H9 (cell line): ENCODE results near the gene ERVK3-1. TPM values are rescaled to one million over a fixed set of nuclear protein-coding genes. Genes with fewer than 3 reads are reported as not detected.

Experiments
- DNase-seq: peaks from one replicate; pipeline ENCODE4 v3.0.0-alpha.2; 2017
- H2AFZ ChIP-seq: one replicate; pipeline ENCODE4 v1.6.1; 2013; ENCODE audit warnings: mild to moderate bottlenecking, low read length, control low read depth, moderate library complexity
- H2AK5ac ChIP-seq: 2 replicates; pipeline ENCODE4 v1.6.1; 2013; ENCODE audit warnings: low read length, control low read depth, mixed read lengths; ENCODE audit not compliant: insufficient read length
- H2BK120ac ChIP-seq: one replicate; pipeline ENCODE4 v1.6.1; 2013; ENCODE audit warnings: low read depth, mild to moderate bottlenecking, low read length, control low read depth, inconsistent platforms; ENCODE audit not compliant: poor library complexity, severe bottlenecking
- H2BK12ac ChIP-seq: 2 replicates; pipeline ENCODE4 v1.6.1; 2013; ENCODE audit warnings: low read length, control low read depth, mixed read lengths, low read depth; ENCODE audit not compliant: insufficient read length
- H2BK15ac ChIP-seq: 2 replicates; pipeline ENCODE4 v1.6.1; 2013; ENCODE audit warnings: low read depth, low read length, control low read depth
- H2BK20ac ChIP-seq: one replicate; pipeline ENCODE4 v1.6.1; 2013; ENCODE audit warnings: low read depth, mild to moderate bottlenecking, low read length, control low read depth, inconsistent platforms; ENCODE audit not compliant: poor library complexity, severe bottlenecking
- H2BK5ac ChIP-seq: 2 replicates; pipeline ENCODE4 v1.6.1; 2013; ENCODE audit warnings: low read length, control low read depth, mixed read lengths; ENCODE audit not compliant: insufficient read length
- H3K14ac ChIP-seq: 2 replicates; pipeline ENCODE4 v1.6.1; 2013; ENCODE audit warnings: low read length, control low read depth; ENCODE audit not compliant: insufficient read depth
- H3K18ac ChIP-seq: 2 replicates; pipeline ENCODE4 v1.6.1; 2013; ENCODE audit warnings: low read depth, mild to moderate bottlenecking, mixed read lengths, low read length, control low read depth; ENCODE audit not compliant: insufficient read length
- H3K23ac ChIP-seq: 2 replicates; pipeline ENCODE4 v1.6.1; 2013; ENCODE audit warnings: low read length, control low read depth, mixed read lengths, low read depth; ENCODE audit not compliant: insufficient read length
- H3K23me2 ChIP-seq: 2 replicates; pipeline ENCODE4 v1.6.1; 2013; ENCODE audit warnings: low read depth, mild to moderate bottlenecking, mixed read lengths, low read length, control low read depth; ENCODE audit not compliant: insufficient read length, poor library complexity, severe bottlenecking
- H3K27ac ChIP-seq: 2 replicates; pipeline ENCODE4 v1.5.1; 2013; ENCODE audit warnings: low read length, control low read depth, mixed read lengths, low read depth; ENCODE audit not compliant: insufficient read length
- H3K27me3 ChIP-seq: 2 replicates; pipeline ENCODE4 v1.6.1; 2013; ENCODE audit warnings: low read length, control low read depth, inconsistent platforms; ENCODE audit not compliant: insufficient read depth
- H3K4ac ChIP-seq: 2 replicates; pipeline ENCODE4 v1.6.1; 2013; ENCODE audit warnings: low read depth, mild to moderate bottlenecking, control low read depth, inconsistent platforms, low read length, moderate library complexity
- H3K4me1 ChIP-seq: 2 replicates; pipeline ENCODE4 v1.6.1; 2013; ENCODE audit warnings: low read length, control low read depth, inconsistent platforms; ENCODE audit not compliant: insufficient read depth
- H3K4me2 ChIP-seq: 2 replicates; pipeline ENCODE4 v1.6.1; 2013; ENCODE audit warnings: low read length, control low read depth, mixed read lengths; ENCODE audit not compliant: insufficient read length, insufficient read depth
- H3K56ac ChIP-seq: 2 replicates; pipeline ENCODE4 v1.6.1; 2013; ENCODE audit warnings: low read depth, mild to moderate bottlenecking, mixed read lengths, low read length, control low read depth; ENCODE audit not compliant: insufficient read length
- H3K79me1 ChIP-seq: 2 replicates; pipeline ENCODE4 v1.6.1; 2013; ENCODE audit warnings: low read depth, mild to moderate bottlenecking, moderate library complexity, low read length, control low read depth, inconsistent platforms; ENCODE audit not compliant: insufficient read depth, poor library complexity, severe bottlenecking
- H3K79me2 ChIP-seq: 2 replicates; pipeline ENCODE4 v1.6.1; 2013; ENCODE audit warnings: low read length, control low read depth, inconsistent platforms; ENCODE audit not compliant: insufficient read depth
- H3K9ac ChIP-seq: 2 replicates; pipeline ENCODE4 v1.6.1; 2013; ENCODE audit warnings: low read length, control low read depth, mixed read lengths; ENCODE audit not compliant: insufficient read length; ENCODE audit errors: extremely low read depth
- H3K9me3 ChIP-seq: one replicate; pipeline ENCODE4 v1.6.1; 2013; ENCODE audit warnings: low read depth, low read length, inconsistent platforms; ENCODE audit not compliant: control insufficient read depth
- H3T11ph ChIP-seq: one replicate; pipeline ENCODE4 v1.6.1; 2013; ENCODE audit warnings: mild to moderate bottlenecking, low read length, control low read depth, inconsistent platforms
- H4K20me1 ChIP-seq: one replicate; pipeline ENCODE4 v1.6.1; 2013; ENCODE audit not compliant: control insufficient read depth, insufficient read length, insufficient read depth
- H4K5ac ChIP-seq: 2 replicates; pipeline ENCODE4 v1.6.1; 2013; ENCODE audit warnings: low read depth, mild to moderate bottlenecking, mixed read lengths, low read length, control low read depth; ENCODE audit not compliant: insufficient read length
- H4K8ac ChIP-seq: replicated peaks from 2 replicates; pipeline ENCODE4 v1.6.1; 2013; ENCODE audit warnings: low read length, control low read depth, mixed read lengths, low read depth; ENCODE audit not compliant: insufficient read length
- H4K91ac ChIP-seq: 2 replicates; pipeline ENCODE4 v1.6.1; 2013; ENCODE audit warnings: low read depth, mild to moderate bottlenecking, moderate library complexity, mixed read lengths, low read length, control low read depth; ENCODE audit not compliant: insufficient read length
- H3K27ac Mint-ChIP-seq, 3 experiments: 2 replicates in 2 of 3; 3 replicates in 1 of 3; pipeline ENCODE4 v1.8.0; 2020 to 2021; ENCODE audit warnings: mixed read lengths in 3 of 3, mild to moderate bottlenecking in 1 of 3, moderate library complexity in 1 of 3
- H3K27me3 Mint-ChIP-seq: 2 replicates; pipeline ENCODE4 v1.8.0; 2021; ENCODE audit warnings: low read depth, mild to moderate bottlenecking, moderate library complexity, mixed read lengths
- H3K36me3 Mint-ChIP-seq, 3 experiments: 2 replicates in 2 of 3; 3 replicates in 1 of 3; pipeline ENCODE4 v1.8.0; 2020 to 2021; ENCODE audit warnings: low read depth in 3 of 3, mixed read lengths in 3 of 3; ENCODE audit not compliant: insufficient read depth in 1 of 3
- H3K4me1 Mint-ChIP-seq, 2 experiments: 2 replicates each; pipeline ENCODE4 v1.8.0; 2020; ENCODE audit warnings: mixed read lengths in 2 of 2
- H3K4me3 Mint-ChIP-seq, 2 experiments: 2 replicates in 1 of 2; 3 replicates in 1 of 2; pipeline ENCODE4 v1.8.0; 2020 to 2021; ENCODE audit warnings: mild to moderate bottlenecking in 2 of 2, mixed read lengths in 2 of 2, moderate library complexity in 1 of 2
- H3K9me3 Mint-ChIP-seq, 2 experiments: 2 replicates in 1 of 2; 3 replicates in 1 of 2; pipeline ENCODE4 v1.8.0; 2020; ENCODE audit warnings: mild to moderate bottlenecking in 2 of 2, mixed read lengths in 2 of 2, moderate library complexity in 1 of 2
- WGBS: extraction: QIAGEN DNeasy Blood & Tissue Kit; methylation state at CpG from one replicate; pipeline ENCODE4 v1.1.7; 2013; ENCODE audit warnings: missing lambda C conversion rate, low lambda C conversion rate, mixed read lengths; ENCODE audit not compliant: insufficient read length; ENCODE audit errors: extremely low coverage; 5-methylcytosine and 5-hydroxymethylcytosine counted together
- total RNA-seq: library from RNA; stranded (reverse); gene quantifications from 2 replicates; pipeline ENCODE4 v1.2.1, GENCODE V29; 2021
- TF ChIP-seq, protein P1 (sequence below): fragments of 200-600 bp; sonication (generic); conservative IDR thresholded peaks from 3 replicates; pipeline ENCODE4 v1.8.0; 2021; ENCODE audit warnings: antibody characterized with exemption, mild to moderate bottlenecking

ERVK3-1 gene
- total RNA-seq, 1 experiment from 2014 or later: 43.7 TPM

DNA sequence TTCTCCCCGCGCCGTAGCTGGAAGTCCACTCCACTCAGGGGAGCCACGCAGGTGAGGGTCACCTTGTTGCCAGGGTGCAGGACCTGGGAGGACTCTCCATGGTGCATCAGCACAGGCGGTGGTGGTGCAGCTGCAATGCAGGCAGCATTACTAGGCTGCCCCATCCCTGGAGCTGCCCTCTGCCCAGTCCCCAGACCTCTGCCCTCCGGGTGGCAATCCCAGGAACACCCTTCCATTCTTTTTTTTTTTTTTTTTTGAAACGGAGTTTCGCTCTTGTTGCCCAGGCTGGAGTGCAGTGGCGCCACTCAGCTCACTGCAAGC lies 46.3 kb downstream of the ERVK3-1 start:
- H4K5ac ChIP-seq: no peak overlapping the region
- no peak overlapping the region for H3K4me3 Mint-ChIP-seq
- no peak overlapping the region for H4K91ac ChIP-seq
- H3K14ac ChIP-seq: no peak overlapping the region
- H2BK12ac ChIP-seq: no peak overlapping the region
- peaks cover 0 to 6% of the 10 kb centered on the region in 2 experiments; a peak in 2 of 4 replicates for H3K4me1 Mint-ChIP-seq
- H3K9me3 ChIP-seq: no peaks in the 10 kb centered on the region
- no peak overlapping the region for H3K18ac ChIP-seq
- no peak overlapping the region for H3K27ac ChIP-seq
- H2BK20ac ChIP-seq: no peak overlapping the region
- no peaks in the 10 kb centered on the region for H3K79me2 ChIP-seq
- no peak overlapping the region for H2BK120ac ChIP-seq
- H3K9ac ChIP-seq: no peak overlapping the region
- H3K4me1 ChIP-seq: no peaks in the 10 kb centered on the region
- H3K23me2 ChIP-seq: peaks cover 6% of the 10 kb centered on the region
- no peak overlapping the region for H2AK5ac ChIP-seq
- no peak overlapping the region for H2BK15ac ChIP-seq
- H4K20me1 ChIP-seq: no peaks in the 10 kb centered on the region
- no peak for DNase-seq
- H2AFZ ChIP-seq: no peak overlapping the region
- WGBS: no CpG with 5 or more reads among the region's 9 CpGs
- peaks cover 0 to 4% (median 2%) of the 10 kb centered on the region in 3 experiments; a peak in 4 of 7 replicates for H3K36me3 Mint-ChIP-seq
- H3K23ac ChIP-seq: no peak overlapping the region
- H4K8ac ChIP-seq: no peak overlapping the region
- H3K4ac ChIP-seq: no peak overlapping the region
- no peaks in the 10 kb centered on the region for H3K27me3 ChIP-seq
- H3K4me2 ChIP-seq: no peak overlapping the region
- H3K9me3 Mint-ChIP-seq: no peaks in the 10 kb centered on the region
- no peak overlapping the region for H3T11ph ChIP-seq
- peaks cover 4% of the 10 kb centered on the region for H3K27me3 Mint-ChIP-seq
- H2BK5ac ChIP-seq: no peak overlapping the region
- no peaks in the 10 kb centered on the region for H3K79me1 ChIP-seq
- no peak overlapping the region for H3K27ac Mint-ChIP-seq
- TF ChIP-seq, protein P1, sequence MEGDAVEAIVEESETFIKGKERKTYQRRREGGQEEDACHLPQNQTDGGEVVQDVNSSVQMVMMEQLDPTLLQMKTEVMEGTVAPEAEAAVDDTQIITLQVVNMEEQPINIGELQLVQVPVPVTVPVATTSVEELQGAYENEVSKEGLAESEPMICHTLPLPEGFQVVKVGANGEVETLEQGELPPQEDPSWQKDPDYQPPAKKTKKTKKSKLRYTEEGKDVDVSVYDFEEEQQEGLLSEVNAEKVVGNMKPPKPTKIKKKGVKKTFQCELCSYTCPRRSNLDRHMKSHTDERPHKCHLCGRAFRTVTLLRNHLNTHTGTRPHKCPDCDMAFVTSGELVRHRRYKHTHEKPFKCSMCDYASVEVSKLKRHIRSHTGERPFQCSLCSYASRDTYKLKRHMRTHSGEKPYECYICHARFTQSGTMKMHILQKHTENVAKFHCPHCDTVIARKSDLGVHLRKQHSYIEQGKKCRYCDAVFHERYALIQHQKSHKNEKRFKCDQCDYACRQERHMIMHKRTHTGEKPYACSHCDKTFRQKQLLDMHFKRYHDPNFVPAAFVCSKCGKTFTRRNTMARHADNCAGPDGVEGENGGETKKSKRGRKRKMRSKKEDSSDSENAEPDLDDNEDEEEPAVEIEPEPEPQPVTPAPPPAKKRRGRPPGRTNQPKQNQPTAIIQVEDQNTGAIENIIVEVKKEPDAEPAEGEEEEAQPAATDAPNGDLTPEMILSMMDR: no peak
- H3K56ac ChIP-seq: no peak overlapping the region
